Peyer's patch (tissue), 4 donors: ENCODE measurements around the gene CREB1.

ENCODE experiments used
- POLR2A ChIP-seq, 2 donors: fragments of 450-650 bp; IDR thresholded peaks; one replicate each; pipeline ENCODE4 v1.5.1; 2017; ENCODE audit warnings: antibody characterized with exemption in 2 of 2, mild to moderate bottlenecking in 2 of 2, moderate library complexity in 2 of 2
- TF ChIP-seq, protein P1 (sequence below), 6 experiments: fragments of 450-650 bp in 4 of 6; fragments of 200-600 bp in 2 of 6; sonication (generic) in 1 of 6; IDR thresholded peaks; one replicate each; pipeline ENCODE4 v1.5.1; 2017 to 2019; ENCODE audit warnings: antibody characterized with exemption in 6 of 6, mild to moderate bottlenecking in 3 of 6, moderate library complexity in 1 of 6

DNA sequence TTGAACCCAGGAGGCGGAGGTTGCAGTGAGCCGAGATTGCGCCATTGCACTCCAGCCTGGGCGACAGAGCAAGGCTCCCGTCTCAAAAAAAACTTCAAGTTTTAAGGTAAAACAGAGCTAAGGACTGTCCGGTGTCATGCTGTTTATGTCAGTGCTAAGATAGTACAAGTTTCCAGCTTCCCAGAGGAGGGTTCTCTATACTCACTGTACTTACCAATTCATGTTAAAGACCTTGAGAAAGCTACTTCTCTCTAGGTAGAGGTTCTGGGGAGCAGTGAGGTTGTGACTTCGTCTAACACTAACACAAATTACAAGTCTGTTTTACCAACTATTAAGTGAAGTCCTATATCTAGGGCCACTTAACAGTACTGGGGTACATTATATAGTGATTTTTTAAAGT lies 76.6 kb downstream of the CREB1 start:
- TF ChIP-seq, protein P1, sequence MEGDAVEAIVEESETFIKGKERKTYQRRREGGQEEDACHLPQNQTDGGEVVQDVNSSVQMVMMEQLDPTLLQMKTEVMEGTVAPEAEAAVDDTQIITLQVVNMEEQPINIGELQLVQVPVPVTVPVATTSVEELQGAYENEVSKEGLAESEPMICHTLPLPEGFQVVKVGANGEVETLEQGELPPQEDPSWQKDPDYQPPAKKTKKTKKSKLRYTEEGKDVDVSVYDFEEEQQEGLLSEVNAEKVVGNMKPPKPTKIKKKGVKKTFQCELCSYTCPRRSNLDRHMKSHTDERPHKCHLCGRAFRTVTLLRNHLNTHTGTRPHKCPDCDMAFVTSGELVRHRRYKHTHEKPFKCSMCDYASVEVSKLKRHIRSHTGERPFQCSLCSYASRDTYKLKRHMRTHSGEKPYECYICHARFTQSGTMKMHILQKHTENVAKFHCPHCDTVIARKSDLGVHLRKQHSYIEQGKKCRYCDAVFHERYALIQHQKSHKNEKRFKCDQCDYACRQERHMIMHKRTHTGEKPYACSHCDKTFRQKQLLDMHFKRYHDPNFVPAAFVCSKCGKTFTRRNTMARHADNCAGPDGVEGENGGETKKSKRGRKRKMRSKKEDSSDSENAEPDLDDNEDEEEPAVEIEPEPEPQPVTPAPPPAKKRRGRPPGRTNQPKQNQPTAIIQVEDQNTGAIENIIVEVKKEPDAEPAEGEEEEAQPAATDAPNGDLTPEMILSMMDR (IDR thresholded peaks at IDR 0.05) = no peak
- TF ChIP-seq POLR2A (IDR thresholded peaks at IDR 0.05) = no peak
